HG02571 (cell line): Measurements from ENCODE around the gene HIVEP1.
A peak's percentile ranks its signal among the peaks of the same experiment; 100 is the strongest.

Source experiments
- ATAC-seq: cut with Tn5 transposase; IDR thresholded peaks from one replicate; pipeline ENCODE4 v1.9.1; 2021; ENCODE audit warnings: mild to moderate bottlenecking, moderate library complexity; ENCODE audit not compliant: unreplicated experiment

Gene HIVEP1

DNA sequence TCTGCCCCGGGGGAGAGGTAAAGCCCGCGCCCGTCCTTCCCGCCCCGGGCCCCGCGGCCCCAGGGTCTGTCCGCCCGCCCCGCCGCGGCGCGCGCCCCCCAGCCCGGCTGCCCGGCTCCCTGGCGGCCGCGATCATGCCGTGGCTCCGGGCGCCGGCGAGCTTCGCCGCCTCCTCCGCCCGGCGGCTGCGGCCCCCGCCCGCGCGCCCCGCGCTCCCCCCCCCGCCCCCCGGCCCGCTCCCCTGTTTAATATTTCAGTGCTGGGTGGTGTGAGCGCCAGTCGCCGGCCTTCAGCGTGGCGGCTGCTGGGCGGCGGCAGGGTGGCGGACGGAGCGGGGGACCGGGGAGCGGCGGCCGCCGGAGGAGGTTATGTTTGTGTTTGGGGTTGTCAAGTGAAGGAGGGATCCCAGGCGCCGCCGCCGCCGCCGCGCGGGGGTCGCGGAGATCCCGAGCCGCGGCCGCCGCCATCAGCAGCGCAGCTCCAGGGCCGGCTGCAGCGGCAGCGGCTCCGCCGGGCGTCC lies at the start of gene HIVEP1:
HIVEP1 (plus strand) TSS at position 275 of the 520 bp plus-strand sequence. CDS start 3,317 bp downstream, outside the sequence.
- ATAC-seq = peak; percentile 2

DNA sequence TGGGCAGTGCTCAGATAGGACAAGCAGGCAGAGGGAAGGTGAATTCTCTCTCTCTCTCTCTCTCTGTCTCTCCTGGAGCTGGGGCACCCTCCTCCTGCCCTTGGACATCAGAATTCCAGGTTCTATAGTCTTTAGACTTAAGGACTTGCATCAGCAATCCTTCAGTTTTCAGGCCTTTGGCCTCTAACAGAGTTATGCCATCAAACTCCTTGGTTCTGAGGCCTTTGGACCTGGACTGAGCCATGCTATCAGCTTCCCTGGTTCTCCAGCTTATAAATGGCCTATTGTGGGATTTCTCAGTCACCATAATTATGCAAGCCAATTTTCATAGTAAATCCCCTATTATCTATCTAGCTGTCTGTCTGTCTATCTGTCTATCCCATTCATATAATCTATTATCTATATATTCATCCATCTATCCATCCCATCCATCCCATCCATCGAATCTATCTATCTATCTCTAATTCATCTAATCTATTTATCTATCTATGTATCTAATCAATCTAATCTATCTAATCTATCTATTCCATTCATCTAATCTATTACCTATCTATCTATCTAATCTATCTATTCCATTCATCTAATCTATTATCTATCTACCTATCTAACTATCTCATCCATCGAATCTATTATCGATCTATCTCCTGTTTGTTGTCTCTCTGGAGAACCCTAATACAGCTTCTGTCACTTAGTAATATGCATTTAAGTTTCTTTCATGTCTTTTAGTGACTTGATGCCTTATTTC lies 48.2 kb upstream of the HIVEP1 start:
- no peak for ATAC-seq

DNA sequence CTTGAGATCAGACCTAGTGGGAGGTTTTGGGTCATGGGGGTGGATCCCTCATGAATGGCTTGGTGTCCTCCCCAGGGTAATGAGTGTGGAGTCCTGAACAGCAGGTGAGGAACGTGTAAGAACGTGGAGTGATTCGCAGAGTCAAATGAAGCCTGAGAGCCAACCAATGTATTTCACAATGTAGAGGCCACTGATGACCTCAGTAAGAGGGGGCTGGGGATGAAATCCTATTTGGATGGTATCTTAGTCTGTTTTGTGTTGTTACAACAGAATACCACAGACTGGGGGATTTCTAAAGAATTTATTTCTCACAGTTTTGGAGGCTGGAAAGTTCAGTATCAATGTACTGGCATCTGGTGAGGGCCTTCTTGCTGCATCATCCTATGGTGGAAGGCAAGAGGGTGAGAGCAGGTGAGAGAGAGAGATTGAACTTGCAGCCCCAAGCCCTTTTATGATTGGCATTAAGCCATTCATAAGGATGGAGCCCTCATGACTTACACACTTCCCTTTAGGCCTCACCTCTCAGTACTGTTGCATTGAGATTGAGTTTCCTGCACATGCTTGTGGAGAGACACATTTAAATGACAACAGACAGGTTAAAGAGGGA lies 47.3 kb upstream of the HIVEP1 start:
- no peak for ATAC-seq

DNA sequence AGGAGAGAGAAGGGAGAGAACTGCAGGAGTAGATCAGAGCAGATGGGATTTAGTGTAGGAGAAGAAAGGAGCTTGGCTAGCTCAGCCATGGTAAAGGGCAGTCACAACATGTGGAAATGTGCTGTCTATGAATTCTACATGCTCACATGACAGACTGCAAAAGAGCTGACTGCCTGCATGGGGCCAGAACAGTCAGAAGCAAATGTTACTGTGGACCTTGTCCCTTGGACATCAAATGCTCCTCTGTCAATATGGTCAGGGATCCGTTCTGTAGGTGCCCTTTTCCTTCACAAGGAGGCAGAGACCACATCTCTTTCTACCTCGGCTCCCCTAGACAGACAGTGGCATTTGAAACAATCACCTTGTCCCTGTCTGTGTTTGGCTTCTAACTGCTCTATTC lies 46.6 kb upstream of the HIVEP1 start:
- ATAC-seq = no peak

DNA sequence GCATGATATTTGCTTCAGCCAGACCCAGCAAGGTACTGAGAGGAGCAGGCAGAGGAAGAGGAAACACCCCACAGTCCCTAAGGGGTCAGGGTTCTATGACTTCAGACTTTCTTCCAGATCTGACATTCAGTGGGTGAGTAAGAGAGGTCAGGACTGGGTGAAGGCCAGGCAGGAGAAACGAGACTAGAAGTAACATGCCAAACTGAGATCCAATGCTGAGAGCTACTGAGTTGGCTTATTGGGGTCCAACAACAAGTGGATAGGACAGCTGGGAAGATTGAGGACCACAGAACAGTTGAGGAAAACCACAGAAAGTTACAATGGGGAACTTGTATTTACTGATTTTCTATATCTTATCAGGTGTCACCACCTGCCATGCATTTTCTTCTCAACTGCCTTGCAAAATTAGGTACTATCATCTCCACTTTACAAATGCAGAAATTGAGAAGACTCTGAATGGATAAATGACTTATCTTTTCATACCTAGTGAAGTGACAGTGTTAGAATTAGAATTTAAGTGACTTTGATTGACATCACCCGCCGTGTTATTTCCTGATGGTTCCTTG lies 43.8 kb upstream of the HIVEP1 start:
- ATAC-seq = no peak

DNA sequence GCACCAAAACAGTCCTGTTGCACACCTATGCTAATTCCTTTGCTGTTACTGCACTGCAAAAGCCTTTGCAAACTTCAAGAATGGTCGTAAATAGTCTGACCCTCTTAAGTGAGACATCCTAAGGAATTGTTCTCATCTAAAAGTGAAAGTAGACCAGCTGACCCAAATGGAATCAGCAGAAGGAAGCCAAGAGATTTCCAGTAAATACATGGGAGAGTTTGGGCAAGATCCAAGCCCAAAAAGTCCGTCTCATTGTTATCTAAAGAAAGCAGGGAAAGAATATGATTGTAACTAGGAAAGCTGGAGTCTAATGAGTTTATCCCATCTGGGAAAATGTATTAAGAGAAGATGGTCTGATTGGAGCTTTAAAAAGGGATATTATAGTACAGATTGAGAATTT lies 43.0 kb upstream of the HIVEP1 start:
- no peak for ATAC-seq

DNA sequence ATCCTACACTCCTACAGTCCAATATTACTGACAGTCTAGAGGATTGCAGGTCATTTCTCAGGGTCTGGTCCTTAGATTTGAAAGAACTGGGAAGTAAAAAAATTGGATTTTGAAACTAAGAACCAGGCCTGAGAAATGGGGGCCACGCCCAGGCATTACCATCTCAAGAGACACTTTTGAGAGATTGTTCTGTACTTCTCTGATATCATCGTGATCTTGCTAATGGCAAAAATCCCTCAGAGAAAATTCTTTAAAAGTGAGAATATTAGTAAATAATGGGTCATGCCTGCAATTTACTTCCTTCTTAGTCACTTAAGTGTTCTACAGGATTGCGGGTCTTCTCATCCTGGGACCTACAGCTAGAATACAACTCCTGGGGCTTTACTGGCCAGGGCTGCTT lies 42.0 kb upstream of the HIVEP1 start:
- ATAC-seq = no peak

DNA sequence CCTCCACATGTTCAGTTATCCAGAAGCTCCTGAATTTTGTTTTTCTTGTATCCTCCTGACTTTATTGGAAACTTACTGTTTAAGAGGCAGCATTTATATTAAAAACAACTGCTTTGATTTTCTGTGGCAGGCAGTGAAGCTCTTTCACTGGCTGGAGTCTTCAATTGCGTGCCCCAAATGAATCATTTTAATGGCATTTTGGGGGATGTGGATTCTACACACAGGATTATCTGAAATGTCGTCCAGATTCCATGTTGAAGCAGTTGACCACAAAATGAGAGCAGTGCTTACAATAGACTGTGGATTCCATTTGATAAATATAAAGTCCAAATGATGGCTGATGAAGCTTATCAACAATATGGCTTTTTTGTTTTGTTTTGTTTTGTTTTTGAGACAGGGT lies 41.0 kb upstream of the HIVEP1 start:
- no peak for ATAC-seq

DNA sequence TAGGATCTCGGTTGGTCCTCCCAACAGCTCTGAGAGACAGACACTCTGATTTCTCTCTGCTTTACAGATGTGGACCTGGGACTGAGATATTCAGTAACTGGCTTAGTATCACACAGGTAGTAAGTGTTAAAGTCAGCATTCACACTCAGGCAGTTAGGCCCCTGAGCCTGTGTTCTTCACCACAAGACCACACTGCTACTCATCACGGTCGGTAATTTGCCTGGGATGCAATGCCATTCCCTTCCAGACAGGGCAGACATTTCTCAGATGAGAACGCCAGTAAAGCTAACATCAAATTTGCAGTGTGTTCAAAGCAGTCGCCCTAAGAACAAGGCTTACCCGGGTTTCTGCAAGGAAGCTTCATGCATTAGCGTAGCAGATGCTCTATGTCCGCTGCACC lies 39.8 kb upstream of the HIVEP1 start:
- no peak for ATAC-seq

DNA sequence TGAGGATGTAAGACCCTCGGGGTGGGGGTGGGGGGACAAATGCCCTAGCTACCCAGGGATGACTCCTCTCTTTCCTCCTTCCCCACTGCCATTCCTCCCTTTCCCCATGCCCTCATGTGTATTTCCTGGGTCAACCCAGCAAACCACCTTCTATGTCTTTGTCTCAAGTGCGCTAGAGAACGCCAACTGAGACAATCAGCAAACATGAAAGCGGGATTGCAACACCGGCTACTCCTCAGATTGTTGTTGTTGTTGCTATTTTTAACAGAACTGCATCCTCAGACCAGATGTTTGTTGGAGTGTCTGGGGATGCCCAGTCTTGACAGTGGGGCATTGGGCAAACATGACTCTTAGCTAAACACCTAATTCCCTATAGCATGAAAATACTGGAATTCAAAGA lies 39.3 kb upstream of the HIVEP1 start:
- ATAC-seq = no peak

DNA sequence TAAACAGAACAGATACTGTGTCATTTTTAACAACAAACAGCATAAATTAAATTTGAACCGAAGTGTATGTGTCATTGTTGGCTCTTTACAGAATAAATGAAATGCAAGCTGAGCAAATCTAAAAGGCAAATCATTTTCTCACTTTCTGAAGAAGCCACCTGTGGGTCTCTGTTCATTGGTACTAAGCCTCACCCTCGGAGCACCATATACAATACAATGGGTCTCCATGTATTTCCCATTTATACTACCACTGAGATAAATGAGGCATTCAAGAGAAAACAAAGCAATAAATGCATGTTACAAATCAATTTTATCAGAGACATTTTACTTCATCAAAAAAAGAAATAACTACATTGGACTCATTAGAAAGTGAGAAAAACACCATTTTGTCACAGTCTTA lies 38.9 kb upstream of the HIVEP1 start:
- no peak for ATAC-seq

DNA sequence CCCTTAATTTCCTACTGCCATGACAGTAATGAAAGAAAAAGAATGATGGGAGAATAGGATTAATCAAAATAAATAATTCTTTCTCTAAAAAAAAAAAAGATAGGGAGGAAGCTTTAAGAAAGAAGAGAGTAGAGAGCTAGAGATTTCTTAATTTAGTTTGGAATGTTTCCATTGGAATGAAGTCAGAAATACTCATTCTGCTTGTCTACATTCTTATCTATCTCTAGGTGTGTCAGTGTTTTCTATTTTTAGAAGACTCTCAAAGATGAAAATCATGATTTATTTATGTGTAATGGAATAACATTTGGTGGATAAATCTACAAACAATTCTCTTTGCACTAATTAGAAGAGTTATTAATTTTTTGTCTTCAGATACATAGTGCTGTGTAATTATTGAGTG lies 38.0 kb upstream of the HIVEP1 start:
- ATAC-seq = no peak

DNA sequence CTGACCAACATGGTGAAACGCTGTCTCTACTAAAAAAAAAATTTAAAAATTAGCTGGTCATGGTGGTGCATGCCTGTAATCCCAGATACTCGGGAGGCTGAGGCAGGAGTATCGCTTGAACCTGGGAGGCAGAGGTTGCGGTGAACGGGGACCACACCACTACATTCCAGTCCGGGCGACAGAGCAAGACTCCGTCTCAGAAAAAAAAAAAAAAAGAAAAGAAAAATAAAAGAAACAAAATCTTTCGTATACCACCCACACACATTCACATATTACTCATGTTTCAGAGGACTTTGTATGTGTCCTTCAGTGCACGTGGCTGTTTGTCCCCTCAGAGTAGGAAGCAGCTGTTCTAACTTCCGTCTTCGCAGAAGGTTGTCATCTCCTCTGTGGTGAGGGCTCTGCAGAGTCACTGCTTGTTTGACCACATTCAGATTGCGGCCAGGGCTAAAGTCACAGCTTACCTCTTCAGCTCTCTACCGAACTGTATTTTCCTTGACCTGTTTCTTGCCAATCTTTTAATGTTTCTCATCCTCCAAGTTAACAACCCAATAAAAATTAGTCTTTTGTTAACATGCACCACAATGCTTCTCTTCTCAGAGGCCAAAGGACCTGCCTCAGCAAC lies 36.6 kb upstream of the HIVEP1 start:
- no peak for ATAC-seq

DNA sequence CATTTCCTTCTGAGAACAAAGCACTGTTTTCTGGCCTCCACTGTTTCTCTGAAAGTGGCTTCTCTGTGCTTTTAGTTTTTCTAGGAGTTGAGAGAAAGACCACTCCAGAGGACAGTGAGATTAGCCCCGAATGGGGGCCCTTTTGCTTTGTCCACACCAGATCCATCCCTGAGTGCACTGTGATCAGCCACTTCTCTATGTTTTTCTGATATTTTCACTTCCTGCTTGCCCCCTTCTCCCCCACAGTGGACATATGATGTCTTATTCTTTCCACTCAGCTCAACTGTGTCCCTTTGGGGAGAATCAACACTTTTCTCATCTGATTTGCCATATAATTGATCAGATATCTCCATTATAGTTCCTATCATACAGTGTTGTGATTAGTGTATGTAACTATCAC lies 35.6 kb upstream of the HIVEP1 start:
- no peak for ATAC-seq

DNA sequence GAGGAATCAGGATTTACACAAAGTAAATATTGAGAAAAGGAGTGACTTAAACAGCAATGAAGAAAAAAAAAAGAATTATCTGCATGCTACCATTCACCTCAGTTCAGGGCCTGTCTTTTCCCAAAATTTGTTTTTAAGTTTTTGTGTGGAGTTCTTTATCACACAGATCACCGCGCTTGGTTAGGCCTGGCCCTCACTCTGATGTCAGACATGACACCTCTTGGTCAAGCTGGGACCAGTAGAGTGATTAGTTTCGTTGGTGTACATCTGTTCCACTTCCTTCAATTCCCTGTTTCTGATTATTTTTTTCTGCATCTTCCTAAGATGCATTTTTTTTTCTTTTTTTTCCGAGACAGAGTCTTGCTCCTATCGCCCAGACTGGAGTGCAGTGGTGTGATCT lies 34.9 kb upstream of the HIVEP1 start:
- ATAC-seq = no peak

DNA sequence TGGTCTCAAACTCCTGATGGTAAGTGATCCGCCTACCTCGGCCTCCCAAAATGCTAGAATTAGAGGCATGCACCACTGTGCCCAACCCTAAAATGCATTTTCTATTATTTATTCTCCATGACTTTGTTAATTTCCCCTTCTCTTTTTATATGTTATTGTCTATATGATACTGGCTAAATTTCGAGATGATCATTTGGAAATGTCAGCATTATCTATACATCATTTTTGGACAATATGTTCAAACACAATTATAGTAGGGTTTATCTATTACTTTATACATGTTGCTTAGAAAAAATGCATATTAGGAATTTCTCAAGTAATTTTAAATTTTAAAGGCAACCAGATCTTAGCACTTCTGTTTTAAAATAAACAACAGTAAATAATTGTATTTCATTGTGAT lies 34.4 kb upstream of the HIVEP1 start:
- ATAC-seq = no peak

DNA sequence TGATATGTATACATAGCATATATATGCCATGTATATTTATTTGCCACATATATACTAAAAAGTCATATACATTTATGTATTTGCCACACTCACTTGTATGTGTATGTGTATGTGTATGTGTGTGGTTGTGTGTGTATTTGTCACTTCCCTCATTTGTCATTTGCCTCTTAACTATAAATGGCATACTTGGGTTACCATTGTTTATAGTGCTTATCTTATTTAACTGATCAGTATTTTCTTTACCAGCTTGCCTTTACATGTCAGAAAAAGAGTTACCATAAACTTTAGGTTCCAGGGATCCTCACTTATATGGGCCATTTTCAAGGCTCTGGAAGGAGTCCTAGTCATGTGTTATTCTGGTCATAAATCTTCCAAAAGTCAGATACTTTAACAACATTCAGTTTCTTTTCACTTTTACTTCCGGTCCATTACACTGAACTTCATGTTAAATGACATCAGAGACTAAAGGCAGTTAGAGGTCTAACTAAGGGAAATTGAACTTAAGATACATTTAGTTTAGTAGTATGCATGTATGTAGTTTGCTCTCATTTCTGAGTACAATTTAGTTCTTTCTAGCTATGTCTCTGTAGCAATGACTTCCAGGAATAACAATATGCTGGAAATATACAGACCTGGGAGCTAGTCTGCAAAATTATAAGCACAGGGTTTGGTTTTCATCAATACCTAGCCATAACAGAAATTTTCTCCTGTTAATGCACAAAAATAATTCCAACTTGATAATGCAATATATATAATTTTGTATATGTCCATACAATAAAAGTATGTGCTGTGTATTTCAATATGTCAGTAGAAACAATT lies 33.7 kb upstream of the HIVEP1 start:
- no peak for ATAC-seq

DNA sequence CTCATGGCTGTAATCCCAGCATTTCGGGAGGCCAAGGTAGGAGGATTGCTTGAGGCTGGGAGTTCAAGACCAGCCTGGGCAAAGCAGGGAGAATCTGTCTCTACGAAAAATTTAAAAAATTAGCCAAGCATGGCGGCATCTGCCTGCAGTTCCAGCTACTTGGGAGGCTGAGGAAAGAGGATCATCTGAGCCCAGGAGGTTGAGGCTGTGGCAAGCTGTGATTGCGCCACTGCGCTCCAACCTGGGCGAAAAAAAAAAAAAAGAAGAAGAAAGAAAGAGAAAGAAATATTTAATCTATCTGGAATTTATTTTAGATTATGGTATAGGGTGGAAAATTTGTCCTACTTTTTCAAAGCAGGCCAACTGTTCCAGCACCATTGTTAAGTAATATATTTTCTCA lies 32.2 kb upstream of the HIVEP1 start:
- no peak for ATAC-seq

DNA sequence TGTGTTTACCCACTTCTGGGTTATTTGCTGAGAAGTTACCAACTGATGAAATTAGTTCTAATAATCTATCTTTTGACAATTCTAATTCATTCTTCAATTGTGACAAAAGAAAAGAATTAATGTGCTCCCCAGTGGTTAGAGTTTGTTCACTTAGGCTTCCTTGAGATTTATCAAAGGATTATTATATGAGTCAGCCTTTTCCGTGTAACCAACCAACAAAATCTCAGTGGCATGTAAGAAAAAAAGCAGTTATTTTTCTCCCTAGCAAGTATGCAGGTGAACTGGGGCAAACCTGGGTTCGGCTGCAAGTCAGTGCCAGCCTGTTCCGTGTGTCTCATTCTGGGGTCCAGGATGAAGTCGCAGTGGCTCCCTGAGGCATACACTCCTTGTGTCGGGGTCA lies 28.8 kb upstream of the HIVEP1 start:
- no peak for ATAC-seq

DNA sequence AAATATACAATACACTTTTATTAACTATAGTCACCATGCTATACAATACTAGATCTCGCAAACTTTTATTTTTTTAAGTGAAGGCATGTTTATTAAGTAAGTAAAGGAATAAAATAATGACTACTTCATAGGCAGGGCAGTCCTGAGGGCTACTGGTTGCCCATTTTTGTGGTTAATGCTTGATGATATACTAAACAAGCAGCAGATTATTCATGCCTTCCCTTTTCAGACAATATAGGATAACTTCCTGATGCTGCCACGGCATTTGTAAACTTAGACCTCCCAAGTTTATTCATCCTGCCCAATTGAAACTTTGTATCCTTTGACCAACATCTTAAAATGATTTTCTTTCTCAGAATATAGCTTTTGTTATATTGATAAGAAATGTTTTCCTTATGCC lies 24.7 kb upstream of the HIVEP1 start:
- ATAC-seq = no peak

DNA sequence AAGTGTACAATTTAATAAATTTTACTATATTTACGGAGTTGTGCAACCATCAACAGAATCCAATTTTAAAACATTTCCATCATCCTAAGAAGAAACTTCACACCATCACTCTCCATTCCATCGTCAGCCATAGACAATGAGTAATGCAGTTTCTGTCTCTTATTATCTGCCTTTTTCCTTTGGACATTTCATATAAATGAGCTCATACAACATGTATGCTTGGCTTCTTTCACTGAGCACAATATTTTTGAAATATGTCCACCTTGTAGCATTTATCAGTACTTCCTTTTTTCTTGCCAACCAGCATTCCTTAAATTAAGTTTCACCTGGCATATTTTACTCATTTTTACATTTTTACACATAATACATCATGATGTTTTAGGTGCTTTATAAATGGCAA lies 22.7 kb upstream of the HIVEP1 start:
- ATAC-seq = no peak
